Neural cell (in vitro differentiated cells): ENCODE measurements around the gene AGXT. TPM values are rescaled to one million over a fixed set of nuclear protein-coding genes. Genes with fewer than 3 reads are reported as not detected.
A peak's percentile ranks its signal among the peaks of the same experiment; 100 is the strongest.
"Not testable (repeated sequence)": the region's sequence is repeated elsewhere in the genome, so short reads cannot be mapped to it uniquely, and the experiment has no call there.

Experiments
- H2AFZ ChIP-seq: fragments of 200-600, 300-800 bp; sonication (generic), shearing (Covaris generic); 2 replicates; pipeline ENCODE4 v1.6.0; 2014; ENCODE audit warnings: low read depth, mild to moderate bottlenecking, antibody characterized with exemption, low read length, moderate library complexity
- H3F3A ChIP-seq: fragments of 200-600 bp; shearing (Covaris generic); 2 replicates; pipeline ENCODE4 v1.6.1; 2016; ENCODE audit warnings: mild to moderate bottlenecking, moderate library complexity, mixed read lengths, antibody characterized with exemption, low read length; ENCODE audit not compliant: insufficient read depth, poor library complexity, severe bottlenecking
- H3K27ac ChIP-seq: fragments of 200-600, 300-800 bp; sonication (generic), shearing (Covaris generic); 2 replicates; pipeline ENCODE4 v1.5.1; 2014; ENCODE audit warnings: mild to moderate bottlenecking, low read length, moderate library complexity
- H3K27me3 ChIP-seq: fragments of 300-800, 200-600 bp; sonication (generic), shearing (Covaris generic); 2 replicates; pipeline ENCODE4 v1.6.0; 2014; ENCODE audit warnings: mild to moderate bottlenecking, low read depth, low read length, moderate library complexity; ENCODE audit not compliant: insufficient read depth
- H3K36me3 ChIP-seq: fragments of 300-800, 200-600 bp; sonication (generic), shearing (Covaris generic); 2 replicates; pipeline ENCODE4 v1.5.1; 2014; ENCODE audit warnings: mild to moderate bottlenecking, antibody characterized with exemption, low read length, moderate library complexity; ENCODE audit not compliant: insufficient read depth
- H3K4me2 ChIP-seq: fragments of 300-800, 200-600 bp; sonication (generic), shearing (Covaris generic); 2 replicates; pipeline ENCODE4 v1.6.0; 2014; ENCODE audit warnings: mild to moderate bottlenecking, low read length
- H3K4me3 ChIP-seq: fragments of 300-800, 200-600 bp; sonication (generic), shearing (Covaris generic); 2 replicates; pipeline ENCODE4 v1.5.1; 2014; ENCODE audit warnings: mild to moderate bottlenecking, low read length, moderate library complexity
- H3K79me2 ChIP-seq: fragments of 200-600 bp; shearing (Covaris generic); replicated peaks from 2 replicates; pipeline ENCODE4 v1.6.0; 2014; ENCODE audit warnings: mild to moderate bottlenecking, low read length, moderate library complexity; ENCODE audit not compliant: insufficient read depth
- H3K9ac ChIP-seq: fragments of 300-800, 200-600 bp; sonication (generic), shearing (Covaris generic); 2 replicates; pipeline ENCODE4 v1.6.1; 2016; ENCODE audit warnings: mild to moderate bottlenecking, low read length, mixed read lengths
- H3K9me2 ChIP-seq: fragments of 200-600 bp; shearing (Covaris generic); 2 replicates; pipeline ENCODE4 v1.6.1; 2016; ENCODE audit warnings: mild to moderate bottlenecking, low read length, mixed read lengths; ENCODE audit not compliant: insufficient read depth
- H3K9me3 ChIP-seq: fragments of 200-600, 300-800 bp; sonication (generic), shearing (Covaris generic); 2 replicates; pipeline ENCODE4 v1.6.1; 2016; ENCODE audit warnings: mild to moderate bottlenecking, mixed run types, low read length, moderate library complexity, mixed read lengths
- H4K20me1 ChIP-seq: fragments of 200-600 bp; shearing (Covaris generic); 2 replicates; pipeline ENCODE4 v1.6.1; 2016; ENCODE audit warnings: mild to moderate bottlenecking, mixed run types; ENCODE audit not compliant: insufficient read depth
- CTCF ChIP-seq: fragments of 450-650 bp; IDR thresholded peaks from 2 replicates; pipeline ENCODE4 v1.5.1; 2014; ENCODE audit warnings: antibody characterized with exemption, mild to moderate bottlenecking, moderate library complexity; ENCODE audit not compliant: poor library complexity, severe bottlenecking
- EP300 ChIP-seq: fragments of 450-650 bp; conservative IDR thresholded peaks from 2 replicates; pipeline ENCODE4 v1.6.1; 2014; ENCODE audit warnings: antibody characterized with exemption, mild to moderate bottlenecking, moderate library complexity; ENCODE audit not compliant: poor library complexity, severe bottlenecking
- EZH2 ChIP-seq: fragments of 200-600, 300-800 bp; shearing (Covaris generic), sonication (generic); IDR thresholded peaks from 2 replicates; pipeline ENCODE4 v1.6.1; 2014; ENCODE audit warnings: antibody characterized with exemption, low read length, borderline replicate concordance, mild to moderate bottlenecking; ENCODE audit not compliant: insufficient read depth, poor library complexity, severe bottlenecking
- MXI1 ChIP-seq: fragments of 450-650 bp; conservative IDR thresholded peaks from 2 replicates; pipeline ENCODE4 v1.6.1; 2014; ENCODE audit warnings: antibody characterized with exemption, mild to moderate bottlenecking; ENCODE audit not compliant: poor library complexity, severe bottlenecking
- POLR2AphosphoS5 ChIP-seq: IDR thresholded peaks from 2 replicates; pipeline ENCODE4 v1.6.1; 2012
- RAD21 ChIP-seq: fragments of 450-650 bp; conservative IDR thresholded peaks from 2 replicates; pipeline ENCODE4 v1.6.1; 2014; ENCODE audit warnings: antibody characterized with exemption, mild to moderate bottlenecking, moderate library complexity
- REST ChIP-seq: IDR thresholded peaks from 2 replicates; pipeline ENCODE4 v1.6.1; 2012; ENCODE audit warnings: borderline replicate concordance
- SMC3 ChIP-seq: fragments of 450-650 bp; conservative IDR thresholded peaks from 2 replicates; pipeline ENCODE4 v1.6.1; 2014; ENCODE audit warnings: antibody characterized with exemption, mild to moderate bottlenecking, moderate library complexity; ENCODE audit not compliant: poor library complexity
- TAF1 ChIP-seq: IDR thresholded peaks from 2 replicates; pipeline ENCODE4 v1.6.1; 2012; ENCODE audit warnings: low read depth
- polyA plus RNA-seq: library from polyadenylated mRNA; depleted of rRNA; stranded (reverse); fragments of >200 nt; gene quantifications from 2 replicates; pipeline ENCODE4 v1.2.3, GENCODE V29; 2014

AGXT gene
- polyA plus RNA-seq, 1 donor from 2014 or later: not detected

GRCh38 chr2:240839152-240840143, 29.2 kb upstream of the AGXT start:
- H3K4me2 ChIP-seq: no peak overlapping the region
- no peak overlapping the region for H3K9ac ChIP-seq
- no peak overlapping the region for H3K4me3 ChIP-seq
- no peaks in the 10 kb centered on the region for H4K20me1 ChIP-seq
- H3K9me3 ChIP-seq: no peaks in the 10 kb centered on the region
- H3K9me2 ChIP-seq: no peaks in the 10 kb centered on the region
- no peaks in the 10 kb centered on the region for H3F3A ChIP-seq
- no peaks in the 10 kb centered on the region for H3K79me2 ChIP-seq
- H3K27ac ChIP-seq: no peak overlapping the region
- no peaks in the 10 kb centered on the region for H3K27me3 ChIP-seq
- no peaks in the 10 kb centered on the region for H3K36me3 ChIP-seq
- TF ChIP-seq RAD21 (no peak), MXI1 (no peak), SMC3 (no peak), REST (no peak), POLR2AphosphoS5 (no peak), EP300 (no peak), TAF1 (no peak), EZH2 (no peak), CTCF (no peak)
- no peak overlapping the region for H2AFZ ChIP-seq

DNA sequence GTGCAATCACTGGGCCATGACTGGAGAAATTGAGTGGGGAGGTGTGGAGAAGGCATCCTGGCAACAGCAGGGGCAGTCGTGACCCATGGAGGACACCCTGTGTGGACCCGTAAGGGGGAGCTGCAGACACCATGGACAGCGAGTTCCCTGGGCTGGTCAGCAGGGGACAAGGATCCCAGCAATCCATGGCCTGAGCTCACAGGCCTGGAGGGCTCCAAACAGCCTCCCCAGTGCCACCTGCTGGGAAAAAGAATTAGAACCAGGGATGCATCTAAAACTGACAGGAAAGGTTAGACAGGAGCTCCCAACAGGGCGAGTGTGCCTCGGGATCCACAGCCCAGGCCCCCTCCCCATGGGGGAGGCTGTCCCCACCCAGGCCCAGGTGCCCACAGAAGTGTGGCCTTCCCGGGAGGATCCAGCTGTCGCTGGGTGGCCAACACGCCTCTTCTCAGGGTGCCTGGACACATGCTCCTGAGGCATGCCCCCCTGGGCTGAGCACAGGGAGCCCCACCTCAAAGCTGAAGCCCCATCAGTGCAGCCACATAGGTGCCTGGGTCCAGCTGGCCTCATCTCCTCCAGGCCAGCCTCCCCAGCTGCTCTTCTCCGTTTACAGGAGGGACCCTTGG, 28.1 kb upstream of the AGXT start:
- Histone ChIP-seq H3K9me3 (no peaks in the 10 kb centered on the region), H3K27ac (no peak overlapping the region), H3K4me3 (no peak overlapping the region), H3K9ac (no peak overlapping the region), H3K9me2 (no peaks in the 10 kb centered on the region), H3K79me2 (no peaks in the 10 kb centered on the region), H3F3A (no peaks in the 10 kb centered on the region), H3K27me3 (no peaks in the 10 kb centered on the region), H3K36me3 (no peaks in the 10 kb centered on the region), H4K20me1 (no peaks in the 10 kb centered on the region), H3K4me2 (no peak overlapping the region), H2AFZ (no peak overlapping the region)
- TF ChIP-seq MXI1: no peak
- TF ChIP-seq POLR2AphosphoS5: no peak
- peak; percentile 75 for TF ChIP-seq CTCF
- TF ChIP-seq EP300: no peak
- TF ChIP-seq SMC3: peak; percentile 78
- no peak for TF ChIP-seq EZH2
- TF ChIP-seq TAF1: no peak
- TF ChIP-seq REST: no peak
- TF ChIP-seq RAD21: peak; percentile 75

DNA sequence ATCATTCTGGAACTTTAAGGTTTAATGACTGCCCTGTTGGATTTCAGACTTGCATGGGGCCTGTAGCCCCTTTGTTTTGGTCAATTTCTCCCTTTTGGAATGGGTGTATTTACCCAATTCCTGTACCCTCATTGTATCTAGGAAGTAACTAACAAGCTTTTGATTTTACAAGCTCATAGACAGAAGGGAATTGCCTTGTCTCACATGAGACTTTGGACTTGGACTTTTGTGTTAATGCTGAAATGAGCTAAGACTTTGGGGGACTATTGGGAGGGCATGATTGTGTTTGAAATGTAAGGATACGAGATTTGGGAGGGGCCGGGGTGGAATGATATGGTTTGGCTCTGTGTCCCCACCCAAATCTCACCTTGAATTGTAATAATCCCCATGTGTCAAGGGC, 22.3 kb upstream of the AGXT start:
- H4K20me1 ChIP-seq, H3K9me3 ChIP-seq, H3K4me3 ChIP-seq, H2AFZ ChIP-seq, H3F3A ChIP-seq, H3K79me2 ChIP-seq, H3K9ac ChIP-seq, H3K27me3 ChIP-seq, H3K9me2 ChIP-seq, H3K36me3 ChIP-seq, H3K4me2 ChIP-seq, H3K27ac ChIP-seq: not testable (repeated sequence)
